ENCODE results near the gene FUT6.

GRCh38 chr19:5814123-5814851 lies 25.2 kb downstream of the FUT6 start:
- no peak for TF ChIP-seq CTCF (IDR thresholded peaks at IDR 0.05; ENCODE audit: low read depth, low read length)
- no peak for TF ChIP-seq EZH2phosphoT487 (IDR thresholded peaks at IDR 0.05; ENCODE audit: low read depth)
